Peyer's patch (tissue), 4 donors: ENCODE data around the gene SLC17A5.

Source experiments
- POLR2A ChIP-seq, 2 donors: fragments of 450-650 bp; IDR thresholded peaks; one replicate each; pipeline ENCODE4 v1.5.1; 2017; ENCODE audit warnings: antibody characterized with exemption in 2 of 2, mild to moderate bottlenecking in 2 of 2, moderate library complexity in 2 of 2
- TF ChIP-seq, protein P1 (sequence below), 6 experiments: fragments of 450-650 bp in 4 of 6; fragments of 200-600 bp in 2 of 6; sonication (generic) in 1 of 6; IDR thresholded peaks; one replicate each; pipeline ENCODE4 v1.5.1; 2017 to 2019; ENCODE audit warnings: antibody characterized with exemption in 6 of 6, mild to moderate bottlenecking in 3 of 6, moderate library complexity in 1 of 6

DNA sequence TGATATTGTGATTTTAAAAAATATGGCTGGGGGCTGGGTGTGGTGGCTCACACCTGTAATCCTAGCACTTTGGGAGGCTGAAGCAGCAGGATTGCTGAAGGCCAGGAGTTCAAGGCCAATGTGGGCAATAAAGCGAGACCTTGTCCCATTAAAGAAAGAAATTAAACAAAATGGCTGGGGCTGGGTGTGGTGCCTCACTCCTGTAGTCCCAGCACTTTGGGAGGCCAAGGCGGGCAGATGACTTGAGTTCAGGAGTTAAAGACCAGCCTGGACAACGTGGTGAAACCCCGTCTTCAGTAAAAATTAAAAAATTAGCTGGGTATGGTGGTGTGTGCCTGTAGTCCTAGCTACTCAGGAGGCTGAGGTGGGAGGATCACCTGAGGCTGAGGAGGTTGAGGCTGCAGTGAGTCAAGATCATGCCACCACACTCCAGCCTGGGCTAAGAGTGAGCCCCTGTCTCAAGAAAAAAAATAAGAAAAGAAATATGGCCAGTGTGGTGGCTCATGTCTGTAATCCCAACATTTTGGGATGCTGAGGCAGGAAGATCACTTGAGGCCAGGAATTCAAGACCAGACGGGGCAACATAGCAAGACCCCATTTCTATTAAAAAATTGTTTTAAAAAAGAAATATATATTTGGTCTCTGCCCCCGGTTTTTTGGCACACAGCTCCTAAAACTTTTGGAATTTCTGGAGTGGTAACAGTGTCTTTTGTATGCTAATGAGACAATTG lies 39.8 kb downstream of the SLC17A5 start:
- TF ChIP-seq POLR2A (IDR thresholded peaks at IDR 0.05) = no peak
- TF ChIP-seq, protein P1, sequence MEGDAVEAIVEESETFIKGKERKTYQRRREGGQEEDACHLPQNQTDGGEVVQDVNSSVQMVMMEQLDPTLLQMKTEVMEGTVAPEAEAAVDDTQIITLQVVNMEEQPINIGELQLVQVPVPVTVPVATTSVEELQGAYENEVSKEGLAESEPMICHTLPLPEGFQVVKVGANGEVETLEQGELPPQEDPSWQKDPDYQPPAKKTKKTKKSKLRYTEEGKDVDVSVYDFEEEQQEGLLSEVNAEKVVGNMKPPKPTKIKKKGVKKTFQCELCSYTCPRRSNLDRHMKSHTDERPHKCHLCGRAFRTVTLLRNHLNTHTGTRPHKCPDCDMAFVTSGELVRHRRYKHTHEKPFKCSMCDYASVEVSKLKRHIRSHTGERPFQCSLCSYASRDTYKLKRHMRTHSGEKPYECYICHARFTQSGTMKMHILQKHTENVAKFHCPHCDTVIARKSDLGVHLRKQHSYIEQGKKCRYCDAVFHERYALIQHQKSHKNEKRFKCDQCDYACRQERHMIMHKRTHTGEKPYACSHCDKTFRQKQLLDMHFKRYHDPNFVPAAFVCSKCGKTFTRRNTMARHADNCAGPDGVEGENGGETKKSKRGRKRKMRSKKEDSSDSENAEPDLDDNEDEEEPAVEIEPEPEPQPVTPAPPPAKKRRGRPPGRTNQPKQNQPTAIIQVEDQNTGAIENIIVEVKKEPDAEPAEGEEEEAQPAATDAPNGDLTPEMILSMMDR (IDR thresholded peaks at IDR 0.05) = no peak
